K562 (cell line): Measurements from ENCODE around the gene CST7. TPM values are rescaled to one million over a fixed set of nuclear protein-coding genes. Genes with fewer than 3 reads are reported as not detected.
A peak's percentile ranks its signal among the peaks of the same experiment; 100 is the strongest.

Experiments
- CAMTA2 ChIP-seq: fragments of 250-450 bp; sonication (Bioruptor Pico); conservative IDR thresholded peaks from 2 replicates; pipeline ENCODE4 v1.5.1; 2022
- CHD2 ChIP-seq: IDR thresholded peaks from 2 replicates; pipeline ENCODE4 v1.6.1; 2011; ENCODE audit warnings: low read depth, low read length
- CHD4 ChIP-seq: fragments of 200-600 bp; sonication (generic); IDR thresholded peaks from 3 replicates; pipeline ENCODE4 v1.6.1; 2012; ENCODE audit warnings: low read depth, mild to moderate bottlenecking, mixed read lengths, low read length, inconsistent platforms; ENCODE audit not compliant: insufficient read depth, insufficient replicate concordance, poor library complexity, severe bottlenecking
- E2F3 ChIP-seq: fragments of 250-450 bp; sonication (Bioruptor Pico); IDR thresholded peaks from 2 replicates; pipeline ENCODE4 v1.4.0; 2020; ENCODE audit warnings: mild to moderate bottlenecking
- GABPB2 ChIP-seq: fragments of 250-450 bp; sonication (Bioruptor Pico); conservative IDR thresholded peaks from 2 replicates; pipeline ENCODE4 v1.5.1; 2021; ENCODE audit warnings: mild to moderate bottlenecking
- GTF2E2 ChIP-seq: fragments of 200-800 bp; sonication (Bioruptor generic); IDR thresholded peaks from 2 replicates; pipeline ENCODE4 v1.6.1; 2016; ENCODE audit warnings: missing genetic modification characterization, missing compliant biosample characterization
- MAZ ChIP-seq, 2 experiments: fragments of 450-650 bp in 1 of 2; sonication (generic) in 1 of 2; formaldehyde crosslinking; IDR thresholded peaks in 1 of 2; conservative IDR thresholded peaks in 1 of 2; 2 replicates each; pipeline versions ENCODE4 v1.4.0 to v1.5.0; 2020; ENCODE audit warnings: mild to moderate bottlenecking in 1 of 2, missing genetic modification reagents in 1 of 2
- NFATC3 ChIP-seq: fragments of 450-650 bp; IDR thresholded peaks from 2 replicates; pipeline ENCODE4 v1.6.1; 2017; ENCODE audit warnings: mild to moderate bottlenecking
- RBFOX2 ChIP-seq: fragments of 200-400 bp; formaldehyde crosslinking; IDR thresholded peaks from 2 replicates; pipeline ENCODE4 v1.6.1; 2017; ENCODE audit warnings: low read depth, mild to moderate bottlenecking, low read length, moderate library complexity
- RBM22 ChIP-seq: fragments of 200-400 bp; formaldehyde crosslinking; IDR thresholded peaks from 2 replicates; pipeline ENCODE4 v1.6.1; 2018; ENCODE audit warnings: low read length, low read depth; ENCODE audit not compliant: poor library complexity, severe bottlenecking
- SIN3A ChIP-seq, 2 experiments: fragments of 150-350 bp in 1 of 2; IDR thresholded peaks; 2 replicates each; pipeline ENCODE4 v1.6.1; 2011 to 2016; ENCODE audit warnings: borderline replicate concordance in 2 of 2, low read depth in 2 of 2, low read length in 2 of 2, mild to moderate bottlenecking in 2 of 2, moderate library complexity in 2 of 2; ENCODE audit not compliant: control insufficient read depth in 1 of 2
- SREBF2 ChIP-seq: sonication (generic); formaldehyde crosslinking; IDR thresholded peaks from 2 replicates; pipeline ENCODE4 v1.4.0; 2020; ENCODE audit warnings: mild to moderate bottlenecking, missing genetic modification reagents
- TAF7 ChIP-seq: fragments of 450-650 bp; IDR thresholded peaks from 2 replicates; pipeline ENCODE4 v1.6.1; 2016; ENCODE audit warnings: missing genetic modification characterization, missing compliant biosample characterization
- TCFL5 ChIP-seq: fragments of 250-450 bp; sonication (Bioruptor Pico); conservative IDR thresholded peaks from 2 replicates; pipeline ENCODE4 v1.6.1; 2021; ENCODE audit warnings: mild to moderate bottlenecking, moderate library complexity, matching md5 sums
- WHSC1 ChIP-seq: IDR thresholded peaks from one replicate; pipeline ENCODE4 v1.6.1; 2012; ENCODE audit warnings: low read length, control low read depth, inconsistent platforms
- ZNF175 ChIP-seq: fragments of 200-800 bp; sonication (Bioruptor generic); IDR thresholded peaks from 2 replicates; pipeline ENCODE4 v1.6.1; 2016; ENCODE audit warnings: low read depth, mild to moderate bottlenecking, missing genetic modification characterization, missing compliant biosample characterization
- ZNF311 ChIP-seq: fragments of 250-450 bp; sonication (Bioruptor Pico); IDR thresholded peaks from 2 replicates; pipeline ENCODE4 v1.4.0; 2020; ENCODE audit warnings: mild to moderate bottlenecking, moderate library complexity
- ZNF76 ChIP-seq: fragments of 250-450 bp; sonication (Bioruptor Pico); IDR thresholded peaks from 2 replicates; pipeline ENCODE4 v1.4.0; 2020; ENCODE audit warnings: mild to moderate bottlenecking, moderate library complexity, borderline replicate concordance
- ZNF77 ChIP-seq: fragments of 250-450 bp; sonication (Bioruptor Pico); IDR thresholded peaks from 2 replicates; pipeline ENCODE4 v1.5.0; 2020
- polyA plus RNA-seq, 8 experiments: library from polyadenylated mRNA; depleted of rRNA in 4 of 8; stranded (reverse) in 5 of 8; unstranded in 3 of 8; fragments of >200 nt; fragmentation: Nextera tagmentation in 2 of 8; fragmentation: Illumina TruSeq in 1 of 8; extraction: Ambion mirVana in 2 of 8; extraction: Trizol in 1 of 8; gene quantifications; 2 replicates each; pipeline versions ENCODE4 v1.2.1 to v1.2.3, GENCODE V29; 2011 to 2014; ENCODE audit warnings: inconsistent platforms in 1 of 8, missing spikeins in 1 of 8
- total RNA-seq, 7 experiments: library from RNA; depleted of rRNA in 6 of 7; stranded (reverse); fragments of >200 nt in 6 of 7; fragmentation: Illumina TruSeq in 2 of 7; extraction: Trizol in 2 of 7; gene quantifications; 2 replicates each; pipeline versions ENCODE4 v1.2.1 to v1.2.3, GENCODE V29; 2011 to 2021; ENCODE audit warnings: low replicate concordance in 1 of 7
- TF ChIP-seq, protein P1 (sequence below): sonication (generic); formaldehyde crosslinking; IDR thresholded peaks from 2 replicates; pipeline ENCODE4 v1.8.0; 2022; ENCODE audit warnings: mild to moderate bottlenecking, missing genetic modification reagents
- TF ChIP-seq, protein P2 (sequence below): fragments of 250-450 bp; sonication (Bioruptor Pico); IDR thresholded peaks from 2 replicates; pipeline ENCODE4 v1.5.0; 2020; ENCODE audit warnings: mild to moderate bottlenecking, borderline replicate concordance
- TF ChIP-seq, protein P3 (sequence below): sonication (generic); formaldehyde crosslinking; IDR thresholded peaks from 2 replicates; pipeline ENCODE4 v1.8.0; 2022; ENCODE audit warnings: mild to moderate bottlenecking, missing genetic modification reagents

CST7 gene
- total and polyA plus RNA-seq, 9 of the 15 experiments (the other 6 are each of a cell fraction or from before 2014, with no cell fraction given), result not detected

DNA sequence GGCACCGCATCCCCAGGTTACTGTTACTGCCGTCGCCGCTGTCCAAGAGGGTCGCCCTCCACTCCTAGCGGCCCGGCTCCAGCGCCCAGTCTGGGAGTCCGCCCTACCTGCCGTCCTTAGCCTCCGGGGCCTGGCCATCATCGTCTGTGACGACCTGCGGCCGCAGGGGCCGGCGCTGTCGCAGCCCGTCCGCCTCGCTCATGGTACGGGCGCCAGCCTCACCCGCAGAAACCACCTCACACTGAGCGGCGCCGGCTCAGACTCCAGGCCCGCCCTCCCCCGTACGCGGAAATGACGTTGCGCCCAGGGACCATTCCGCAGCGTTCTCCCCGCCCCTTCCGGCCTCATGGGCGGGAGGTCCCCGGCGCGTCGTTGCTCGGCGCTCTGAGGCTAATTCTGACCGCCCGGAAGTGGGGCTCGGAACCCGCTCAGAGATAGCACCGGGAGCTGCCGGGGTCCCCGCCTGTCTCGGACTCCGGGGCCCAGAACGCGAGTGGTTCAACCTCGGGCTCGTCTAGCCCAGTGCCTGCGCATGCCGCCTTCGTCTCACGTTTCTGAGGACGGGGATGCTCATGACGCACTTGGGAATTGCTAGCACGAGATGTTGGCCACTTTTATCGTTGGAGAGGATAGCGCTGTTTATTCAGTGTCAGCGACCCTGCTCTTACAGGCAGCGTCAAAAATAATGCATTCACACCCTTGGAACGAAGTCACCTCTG, 43.6 kb downstream of the CST7 start, which contains the start of gene APMAP (continued):
- TF ChIP-seq SIN3A (IDR thresholded peaks at IDR 0.05; ENCODE audit: borderline replicate concordance in 2 of 2, control insufficient read depth in 1 of 2, low read depth in 2 of 2, low read length in 2 of 2) (peak; percentile 37 to 39; a peak in 2 of 4 replicates), MAZ (CRISPR knock-in tag; conservative IDR thresholded peaks at IDR 0.05 in 1 of 2, IDR thresholded peaks at IDR 0.05 in 1 of 2) (peak in 1 of 2 experiments; percentile 69; a peak in 2 of 4 replicates), ZNF77 (CRISPR knock-in tag) (no peak), CAMTA2 (CRISPR knock-in tag) (no peak), NFATC3 (no peak), CHD2 (no peak), WHSC1 (no peak), GTF2E2 (tag) (no peak), ZNF76 (CRISPR knock-in tag) (no peak), CHD4 (no peak), TCFL5 (CRISPR knock-in tag) (no peak), SREBF2 (CRISPR knock-in tag) (no peak), E2F3 (CRISPR knock-in tag) (no peak), TAF7 (tag) (peak; percentile 23; the same call in 1 of the 2 replicates), ZNF311 (CRISPR knock-in tag) (no peak), ZNF175 (no peak), RBM22 (no peak), RBFOX2 (peak; percentile 95), GABPB2 (CRISPR knock-in tag) (no peak)
- TF ChIP-seq, protein P1, sequence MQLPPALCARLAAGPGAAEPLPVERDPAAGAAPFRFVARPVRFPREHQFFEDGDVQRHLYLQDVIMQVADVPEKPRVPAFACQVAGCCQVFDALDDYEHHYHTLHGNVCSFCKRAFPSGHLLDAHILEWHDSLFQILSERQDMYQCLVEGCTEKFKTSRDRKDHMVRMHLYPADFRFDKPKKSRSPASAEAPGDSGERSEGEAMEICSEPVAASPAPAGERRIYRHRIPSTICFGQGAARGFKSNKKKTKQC, result no peak
- TF ChIP-seq, protein P2, sequence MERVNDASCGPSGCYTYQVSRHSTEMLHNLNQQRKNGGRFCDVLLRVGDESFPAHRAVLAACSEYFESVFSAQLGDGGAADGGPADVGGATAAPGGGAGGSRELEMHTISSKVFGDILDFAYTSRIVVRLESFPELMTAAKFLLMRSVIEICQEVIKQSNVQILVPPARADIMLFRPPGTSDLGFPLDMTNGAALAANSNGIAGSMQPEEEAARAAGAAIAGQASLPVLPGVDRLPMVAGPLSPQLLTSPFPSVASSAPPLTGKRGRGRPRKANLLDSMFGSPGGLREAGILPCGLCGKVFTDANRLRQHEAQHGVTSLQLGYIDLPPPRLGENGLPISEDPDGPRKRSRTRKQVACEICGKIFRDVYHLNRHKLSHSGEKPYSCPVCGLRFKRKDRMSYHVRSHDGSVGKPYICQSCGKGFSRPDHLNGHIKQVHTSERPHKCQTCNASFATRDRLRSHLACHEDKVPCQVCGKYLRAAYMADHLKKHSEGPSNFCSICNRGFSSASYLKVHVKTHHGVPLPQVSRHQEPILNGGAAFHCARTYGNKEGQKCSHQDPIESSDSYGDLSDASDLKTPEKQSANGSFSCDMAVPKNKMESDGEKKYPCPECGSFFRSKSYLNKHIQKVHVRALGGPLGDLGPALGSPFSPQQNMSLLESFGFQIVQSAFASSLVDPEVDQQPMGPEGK (CRISPR knock-in tag), result no peak
- TF ChIP-seq, protein P3, sequence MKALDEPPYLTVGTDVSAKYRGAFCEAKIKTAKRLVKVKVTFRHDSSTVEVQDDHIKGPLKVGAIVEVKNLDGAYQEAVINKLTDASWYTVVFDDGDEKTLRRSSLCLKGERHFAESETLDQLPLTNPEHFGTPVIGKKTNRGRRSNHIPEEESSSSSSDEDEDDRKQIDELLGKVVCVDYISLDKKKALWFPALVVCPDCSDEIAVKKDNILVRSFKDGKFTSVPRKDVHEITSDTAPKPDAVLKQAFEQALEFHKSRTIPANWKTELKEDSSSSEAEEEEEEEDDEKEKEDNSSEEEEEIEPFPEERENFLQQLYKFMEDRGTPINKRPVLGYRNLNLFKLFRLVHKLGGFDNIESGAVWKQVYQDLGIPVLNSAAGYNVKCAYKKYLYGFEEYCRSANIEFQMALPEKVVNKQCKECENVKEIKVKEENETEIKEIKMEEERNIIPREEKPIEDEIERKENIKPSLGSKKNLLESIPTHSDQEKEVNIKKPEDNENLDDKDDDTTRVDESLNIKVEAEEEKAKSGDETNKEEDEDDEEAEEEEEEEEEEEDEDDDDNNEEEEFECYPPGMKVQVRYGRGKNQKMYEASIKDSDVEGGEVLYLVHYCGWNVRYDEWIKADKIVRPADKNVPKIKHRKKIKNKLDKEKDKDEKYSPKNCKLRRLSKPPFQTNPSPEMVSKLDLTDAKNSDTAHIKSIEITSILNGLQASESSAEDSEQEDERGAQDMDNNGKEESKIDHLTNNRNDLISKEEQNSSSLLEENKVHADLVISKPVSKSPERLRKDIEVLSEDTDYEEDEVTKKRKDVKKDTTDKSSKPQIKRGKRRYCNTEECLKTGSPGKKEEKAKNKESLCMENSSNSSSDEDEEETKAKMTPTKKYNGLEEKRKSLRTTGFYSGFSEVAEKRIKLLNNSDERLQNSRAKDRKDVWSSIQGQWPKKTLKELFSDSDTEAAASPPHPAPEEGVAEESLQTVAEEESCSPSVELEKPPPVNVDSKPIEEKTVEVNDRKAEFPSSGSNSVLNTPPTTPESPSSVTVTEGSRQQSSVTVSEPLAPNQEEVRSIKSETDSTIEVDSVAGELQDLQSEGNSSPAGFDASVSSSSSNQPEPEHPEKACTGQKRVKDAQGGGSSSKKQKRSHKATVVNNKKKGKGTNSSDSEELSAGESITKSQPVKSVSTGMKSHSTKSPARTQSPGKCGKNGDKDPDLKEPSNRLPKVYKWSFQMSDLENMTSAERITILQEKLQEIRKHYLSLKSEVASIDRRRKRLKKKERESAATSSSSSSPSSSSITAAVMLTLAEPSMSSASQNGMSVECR (CRISPR knock-in tag), result no peak
